IPS DF 19.7 (cell line): ENCODE measurements around the gene TMEM255B.

Experiments used
- DNase-seq: peaks from one replicate; pipeline ENCODE4 v3.0.0-alpha.2; 2013; ENCODE audit warnings: low read depth, low spot score

TMEM255B gene

DNA sequence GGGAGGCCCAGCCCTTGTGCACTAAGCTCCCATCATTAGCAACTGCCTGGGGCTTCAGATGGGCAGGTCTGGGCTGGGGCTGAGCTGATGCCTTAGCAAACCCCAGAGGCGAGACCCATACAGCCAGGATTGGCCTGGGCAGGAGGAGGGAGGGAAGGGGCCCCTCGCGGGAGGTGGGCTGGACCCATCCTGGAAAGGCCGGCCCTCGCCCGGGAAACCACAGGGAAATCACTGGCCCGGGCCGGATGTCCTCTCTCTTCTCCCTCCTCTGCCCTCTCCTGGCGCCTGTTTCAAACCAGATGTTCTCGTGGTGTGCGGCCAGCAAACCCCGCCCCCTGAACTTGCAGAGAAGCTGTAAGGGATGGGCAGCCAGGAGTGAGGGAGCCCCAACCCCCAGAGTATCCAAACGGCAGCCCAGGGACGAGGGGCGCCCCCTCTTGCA is 43.1 kb downstream of the TMEM255B start:
- peak; percentile 9 for DNase-seq

DNA sequence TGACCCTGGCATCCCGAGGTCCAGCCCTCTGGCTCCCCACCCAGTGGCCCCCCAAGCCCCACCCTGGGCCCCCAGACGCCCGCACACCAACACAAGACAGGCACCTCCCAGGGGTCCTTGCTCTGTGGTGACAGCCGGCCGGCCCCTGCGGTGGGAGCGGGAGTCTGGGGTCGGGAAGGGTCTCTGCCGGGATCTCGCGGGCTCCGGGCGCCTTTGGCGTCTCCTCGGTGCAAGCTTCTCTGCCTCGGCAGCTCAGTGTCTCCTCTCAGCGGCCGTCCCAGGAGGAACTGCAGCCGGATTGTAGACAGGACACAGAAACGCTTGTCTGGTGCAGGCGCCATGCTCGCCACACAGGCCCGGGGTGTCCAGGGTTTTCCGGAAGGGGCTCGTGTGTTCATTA is 43.7 kb downstream of the TMEM255B start:
- no peak for DNase-seq

DNA sequence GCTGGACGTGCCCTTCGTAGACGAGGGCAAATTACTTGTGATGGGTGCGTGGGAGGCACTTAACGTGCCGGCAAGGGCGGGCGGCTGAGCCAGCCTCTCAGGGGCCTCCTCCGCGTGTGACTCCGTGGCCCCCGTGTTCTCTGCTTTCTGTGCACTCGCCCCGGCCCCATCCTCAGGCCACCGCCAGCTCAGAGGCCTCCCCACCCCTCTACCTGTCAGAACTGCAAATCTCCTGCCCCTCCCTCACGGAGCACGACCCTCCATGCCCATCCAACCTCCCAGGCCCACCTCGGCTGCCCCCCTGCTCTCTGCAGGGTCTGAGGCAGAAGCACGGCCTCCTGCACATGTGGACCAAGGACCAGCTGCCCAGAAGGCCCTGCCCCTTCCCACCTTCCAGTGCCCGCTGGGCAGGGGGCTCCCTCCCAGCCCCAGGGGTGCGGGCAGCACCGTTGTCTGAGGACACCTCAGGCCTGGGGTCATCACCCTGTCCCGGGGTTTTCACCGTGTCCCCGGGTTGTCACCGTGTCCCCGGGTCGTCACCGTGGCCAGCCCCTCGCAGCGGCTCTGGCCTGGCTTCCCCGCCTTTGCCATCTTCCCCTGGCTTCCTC is 44.5 kb downstream of the TMEM255B start:
- no peak for DNase-seq

DNA sequence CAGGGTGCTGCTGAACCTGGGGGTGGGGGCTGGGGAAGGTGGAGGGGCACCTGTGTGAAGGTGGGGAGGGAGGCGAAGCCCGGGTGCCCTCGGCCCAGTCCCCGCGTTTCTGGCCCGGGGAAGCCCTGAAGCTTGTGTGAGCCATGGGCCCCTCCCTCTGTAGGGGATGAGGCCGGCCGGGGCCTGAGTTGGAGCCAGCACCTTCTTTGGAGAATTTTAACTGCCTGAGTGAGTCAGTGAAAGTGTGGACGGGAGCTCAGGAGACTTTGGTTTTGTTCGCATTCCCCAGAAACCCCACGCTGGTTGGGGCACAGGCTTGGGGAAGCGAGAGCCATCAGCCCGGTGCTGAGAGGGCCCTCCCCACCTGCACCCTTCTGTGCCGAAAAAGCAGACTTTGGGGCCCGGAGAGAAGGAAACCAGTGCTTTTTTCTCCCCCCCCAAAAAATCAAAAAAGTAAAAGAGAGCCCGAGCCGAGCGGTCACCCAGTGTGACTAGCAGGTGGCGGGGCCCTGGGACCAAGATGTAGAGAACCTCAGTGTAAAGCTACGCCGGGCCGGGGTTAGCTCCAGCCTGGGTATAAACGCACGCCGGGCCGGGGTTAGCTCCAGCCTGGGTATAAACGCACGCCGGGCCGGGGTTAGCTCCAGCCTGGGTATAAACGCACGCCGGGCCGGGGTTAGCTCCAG is 45.1 kb downstream of the TMEM255B start:
- no peak for DNase-seq

DNA sequence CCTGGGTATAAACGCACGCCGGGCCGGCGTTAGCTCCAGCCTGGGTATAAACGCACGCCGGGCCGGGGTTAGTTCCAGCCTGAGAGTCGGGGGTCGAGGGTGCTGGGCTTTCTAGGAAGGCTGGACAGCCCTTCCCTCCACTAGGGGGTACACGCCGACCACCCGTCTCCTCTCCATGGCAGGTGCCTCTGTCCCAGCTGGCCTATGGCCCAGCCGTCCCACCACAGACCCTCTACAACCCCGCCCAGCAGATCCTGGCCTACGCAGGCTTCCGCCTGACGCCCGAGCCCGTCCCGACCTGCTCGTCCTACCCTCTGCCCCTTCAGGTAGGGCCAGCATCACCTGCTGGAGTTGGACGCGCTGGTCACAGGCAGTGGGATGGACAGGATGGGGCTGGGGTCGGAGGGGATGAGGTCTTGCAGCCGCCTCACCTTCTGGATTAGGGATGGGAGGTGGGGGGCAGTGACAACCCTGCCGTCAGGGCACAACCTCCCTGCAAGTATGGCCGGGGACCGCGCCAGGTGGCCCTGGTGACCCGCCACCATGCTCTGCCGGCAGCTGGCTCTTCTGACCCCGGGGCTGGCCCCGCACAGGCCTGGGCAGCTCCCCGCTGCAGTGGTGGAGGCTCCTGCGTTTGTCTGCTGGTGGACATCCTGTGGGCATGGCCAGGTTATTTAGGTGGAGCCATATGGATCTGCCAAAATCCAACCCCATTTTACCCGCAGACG is 45.8 kb downstream of the TMEM255B start:
- DNase-seq: no peak

DNA sequence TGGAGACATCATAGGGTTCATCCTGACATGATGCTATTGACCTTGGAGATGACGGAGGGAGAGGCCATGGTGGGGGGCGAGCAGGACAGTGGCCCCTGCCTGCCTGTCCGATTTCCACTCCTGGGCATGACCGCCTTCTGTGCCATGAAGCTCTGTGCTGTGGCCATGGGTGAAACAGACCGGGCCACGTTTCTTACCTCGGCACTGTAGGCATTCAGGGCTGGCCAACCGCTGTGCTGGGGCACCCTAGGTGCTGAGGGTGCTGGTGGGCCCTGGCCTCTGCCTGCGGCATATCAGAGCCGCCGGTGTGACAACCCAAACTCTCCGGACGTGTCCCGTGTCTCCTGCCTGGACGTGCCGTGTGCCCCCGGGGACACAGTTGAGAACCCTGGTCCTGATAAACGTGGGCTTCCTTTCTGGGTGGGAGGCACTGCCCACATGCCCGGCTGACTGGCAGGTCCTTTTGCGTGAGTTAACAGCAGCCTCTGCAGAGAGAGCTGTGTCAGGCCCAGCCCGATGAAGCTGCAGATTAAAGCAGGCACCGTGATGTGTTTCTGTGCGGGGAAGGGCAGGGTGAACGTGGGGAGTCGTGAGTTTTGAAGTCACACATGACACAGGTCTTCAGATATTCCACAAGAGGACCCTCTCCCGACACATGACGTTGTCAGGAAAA is 46.5 kb downstream of the TMEM255B start:
- no peak for DNase-seq

DNA sequence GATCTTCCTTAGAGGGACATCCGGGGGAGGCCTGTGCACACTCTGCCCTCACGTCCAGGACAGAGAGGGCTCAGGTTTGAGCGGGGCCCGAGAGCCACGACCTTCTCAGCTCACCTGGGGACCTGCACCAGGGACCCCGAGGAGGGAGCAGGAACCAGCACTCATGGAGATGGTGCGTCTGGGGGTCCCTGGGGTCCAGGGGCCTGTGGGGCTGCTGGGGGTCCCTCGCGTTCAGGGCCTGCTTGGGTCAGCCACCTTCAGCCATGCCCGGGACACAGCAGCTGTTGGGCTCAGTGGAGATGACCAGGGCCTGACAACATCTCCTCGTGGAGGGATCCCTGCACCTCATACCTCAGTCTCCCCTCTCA is 47.1 kb downstream of the TMEM255B start:
- no peak for DNase-seq

DNA sequence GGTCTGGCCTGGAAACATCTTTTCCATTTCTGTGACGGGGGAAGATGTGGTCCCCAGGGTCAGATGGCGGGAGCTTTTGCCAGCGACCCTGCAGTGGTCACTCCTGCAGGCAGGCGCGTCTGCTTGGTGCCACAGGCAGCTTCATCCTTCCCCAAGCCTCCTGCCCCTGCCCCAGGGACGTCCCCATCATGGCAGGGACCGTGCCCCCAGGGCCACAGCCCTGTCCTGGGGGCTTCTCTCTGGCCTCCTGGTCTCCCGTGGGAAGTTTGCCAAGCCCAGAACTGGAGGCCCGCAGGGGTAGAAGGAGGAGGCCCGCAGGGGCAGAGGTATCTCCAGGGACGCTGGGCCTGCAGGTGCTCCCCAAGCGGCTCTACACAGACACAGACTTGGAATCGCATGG is 47.5 kb downstream of the TMEM255B start:
- no peak for DNase-seq

DNA sequence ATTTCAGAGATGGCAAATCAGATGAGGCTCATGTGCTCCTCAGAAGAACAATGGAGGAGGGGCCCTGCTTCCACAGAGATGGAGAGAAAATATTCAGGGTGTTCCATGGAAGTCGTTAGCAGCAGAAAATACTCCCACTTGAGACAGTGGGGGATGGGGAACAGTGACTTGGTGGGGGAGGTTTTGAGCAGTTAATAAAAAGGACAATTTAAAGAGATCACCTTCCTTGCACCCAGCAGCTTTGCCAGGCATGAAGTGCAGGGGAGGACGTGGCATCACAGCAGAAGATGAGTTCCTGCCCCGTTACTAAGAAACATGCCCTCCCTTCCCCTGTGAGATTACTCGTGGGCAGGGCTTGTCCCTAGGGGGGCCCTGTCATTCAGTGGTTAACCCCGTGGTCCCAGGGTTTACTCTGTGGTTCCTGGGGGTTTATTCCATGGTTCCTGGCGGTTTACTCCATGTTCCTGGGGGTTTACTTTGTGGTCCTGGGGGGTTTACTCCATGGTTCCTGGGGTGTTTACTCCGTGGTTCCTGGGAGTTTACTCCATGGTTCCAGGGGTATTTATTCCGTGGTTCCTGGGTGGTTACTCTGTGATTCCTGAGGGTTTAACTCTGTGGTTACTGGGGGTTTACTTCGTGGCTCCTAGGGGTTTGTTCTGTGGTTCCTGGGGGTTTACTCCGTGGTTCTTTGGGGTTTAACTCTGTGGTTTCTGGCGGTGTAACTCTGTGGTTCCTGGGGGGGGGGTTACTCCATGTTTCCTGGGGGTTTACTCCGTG is 49.2 kb downstream of the TMEM255B start:
- no peak for DNase-seq

DNA sequence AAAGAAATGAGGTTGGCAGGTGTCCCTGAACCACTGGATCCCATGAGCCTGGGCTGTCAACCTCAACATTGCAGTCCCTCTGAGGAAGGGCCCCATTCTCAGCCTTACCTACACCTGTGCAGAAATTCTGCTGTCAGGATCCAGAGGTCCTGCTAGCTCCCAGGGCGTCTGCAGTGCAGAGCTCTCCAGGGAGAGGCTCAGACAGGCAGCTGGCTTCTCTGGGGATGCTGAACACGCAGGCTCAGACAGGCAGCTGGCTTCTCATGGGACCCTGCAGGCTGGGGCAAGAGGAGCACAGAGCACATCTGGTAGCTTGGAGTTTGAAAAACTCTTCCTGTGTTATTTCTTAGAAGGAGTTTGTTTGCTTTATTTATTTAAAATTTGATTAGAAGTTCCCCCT is 50.9 kb downstream of the TMEM255B start:
- DNase-seq: no peak

DNA sequence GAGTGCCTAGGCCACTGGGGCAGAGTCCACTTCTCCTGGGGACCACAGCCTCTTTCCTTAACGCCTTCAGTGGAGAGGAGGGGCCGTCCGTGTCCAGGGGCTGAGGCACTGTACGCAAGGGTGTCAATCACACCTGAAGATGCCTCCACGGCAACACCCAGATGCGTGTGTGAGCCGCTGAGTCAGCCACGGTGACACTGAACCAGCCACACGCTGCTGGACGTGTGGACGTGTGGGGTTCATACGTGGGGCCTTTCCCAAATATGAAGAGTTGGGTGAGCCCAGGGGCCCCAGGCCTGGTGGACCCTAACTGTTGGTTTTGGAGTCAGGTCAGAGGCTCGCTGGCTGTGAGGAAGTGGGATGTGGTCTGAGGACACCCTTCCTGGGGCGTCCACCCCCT is 51.6 kb downstream of the TMEM255B start:
- DNase-seq: no peak

DNA sequence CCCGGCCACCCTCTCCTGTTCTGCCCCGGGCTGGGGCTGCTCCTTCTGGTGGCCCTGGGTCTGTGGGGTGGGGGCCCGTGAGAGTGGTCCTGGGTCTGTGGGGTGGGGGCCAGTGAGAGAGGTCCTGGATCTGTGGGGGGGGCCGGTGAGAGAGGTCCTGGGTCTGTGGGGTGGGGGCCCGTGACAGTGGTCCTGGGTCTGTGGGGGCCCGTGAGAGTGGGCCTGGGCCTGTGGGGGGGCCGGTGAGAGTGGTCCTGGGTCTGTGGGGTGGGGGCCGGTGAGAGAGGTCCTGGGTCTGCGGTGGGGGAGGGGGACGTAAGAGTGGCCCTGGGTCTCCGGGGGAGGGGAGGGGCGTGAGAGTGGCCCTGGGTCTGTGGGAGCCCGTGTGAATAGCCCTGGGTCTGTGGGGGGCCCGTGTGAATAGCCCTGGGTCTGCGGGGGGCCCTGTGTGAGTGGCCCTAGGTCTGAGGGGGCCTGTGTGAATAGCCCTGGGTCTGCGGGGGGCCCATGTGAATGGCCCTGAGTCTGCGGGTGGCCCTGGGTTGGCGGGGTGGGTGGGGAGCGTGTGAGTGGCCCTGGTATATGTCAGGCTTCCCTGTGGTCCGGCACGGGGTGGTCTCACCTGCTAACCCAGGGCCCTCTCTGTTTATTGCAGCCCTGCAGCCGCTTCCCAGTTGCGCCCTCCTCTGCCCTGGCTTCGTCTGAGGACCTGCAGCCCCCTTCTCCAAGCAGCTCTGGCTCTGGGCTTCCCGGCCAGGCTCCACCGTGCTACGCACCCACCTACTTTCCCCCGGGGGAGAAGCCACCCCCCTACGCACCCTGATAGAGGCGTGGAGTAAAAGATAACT is 52.3 kb downstream of the TMEM255B start:
- no peak for DNase-seq

DNA sequence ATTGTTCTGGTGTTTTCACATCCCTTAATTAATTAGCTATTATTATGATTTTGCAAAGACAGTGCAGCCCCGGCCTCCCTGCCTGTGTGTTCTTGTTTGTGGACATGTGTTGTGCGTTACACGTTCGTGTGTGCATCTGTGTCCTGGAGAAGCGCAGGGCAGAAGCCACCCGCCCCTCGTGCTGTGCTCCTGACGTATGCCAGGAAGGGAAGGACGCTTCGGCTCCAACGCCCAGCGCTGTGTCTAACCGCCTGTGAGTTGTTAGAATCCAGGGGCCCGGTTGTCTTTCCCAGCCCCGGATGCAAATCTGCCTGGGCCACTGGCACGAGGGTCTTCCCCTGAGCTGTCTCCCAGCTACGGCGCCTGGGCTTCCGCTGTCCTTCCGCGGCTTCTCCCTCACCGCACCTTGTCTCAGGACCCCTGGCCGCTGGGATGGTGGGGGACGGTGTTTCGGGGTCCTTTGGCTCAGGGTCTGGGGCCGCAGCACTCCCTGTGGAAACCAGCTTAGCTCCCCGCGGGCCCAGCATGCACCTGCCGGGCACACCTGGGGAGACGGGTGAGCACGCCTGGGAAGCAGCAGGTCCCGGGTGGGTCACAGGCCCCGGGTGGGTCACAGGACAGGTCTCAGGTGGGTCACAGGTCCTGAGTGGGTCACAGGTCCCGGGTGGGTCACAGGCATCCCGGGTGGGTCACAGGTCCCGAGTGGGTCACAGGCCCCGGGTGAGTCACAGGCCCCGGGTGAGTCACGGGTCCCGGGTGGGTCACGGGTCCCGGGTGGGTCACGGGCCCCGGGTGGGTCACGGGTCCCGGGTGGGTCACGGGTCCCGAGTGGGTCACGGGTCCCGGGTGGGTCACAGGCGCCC is 53.4 kb downstream of the TMEM255B start:
- DNase-seq: no peak

DNA sequence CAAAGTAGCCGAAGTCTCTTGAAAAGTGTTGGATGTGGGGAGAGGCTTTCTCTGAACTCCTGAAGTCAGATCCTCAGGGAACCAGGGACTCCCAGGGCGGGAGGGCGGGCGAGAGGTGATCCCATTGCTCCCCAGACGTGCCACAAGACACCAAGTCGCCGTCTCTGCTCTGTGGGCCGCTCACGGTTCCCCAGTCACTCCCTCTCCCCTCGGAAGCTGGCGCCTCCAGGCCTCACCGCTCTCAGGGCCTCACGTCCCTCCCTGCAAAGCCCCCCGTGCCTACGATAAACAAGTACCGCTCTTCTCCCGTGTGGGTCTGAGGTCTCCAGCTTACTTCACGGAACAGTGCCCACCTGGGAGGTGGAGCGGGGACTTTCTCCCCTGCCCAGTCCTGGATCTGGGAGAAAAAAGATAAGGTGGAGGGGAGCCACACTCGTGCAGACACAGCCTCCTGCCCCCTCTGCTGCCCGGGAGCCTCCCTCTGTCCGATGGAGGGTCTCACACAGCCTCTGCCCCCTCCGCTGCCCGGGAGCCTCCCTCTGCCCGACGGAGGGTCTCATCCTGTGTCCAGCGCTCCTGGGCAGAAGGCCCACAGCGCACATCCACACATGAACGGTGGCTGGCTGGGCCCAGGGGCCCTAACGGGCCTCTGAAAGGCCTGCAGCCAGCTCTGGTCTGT is 54.2 kb downstream of the TMEM255B start:
- DNase-seq: no peak

DNA sequence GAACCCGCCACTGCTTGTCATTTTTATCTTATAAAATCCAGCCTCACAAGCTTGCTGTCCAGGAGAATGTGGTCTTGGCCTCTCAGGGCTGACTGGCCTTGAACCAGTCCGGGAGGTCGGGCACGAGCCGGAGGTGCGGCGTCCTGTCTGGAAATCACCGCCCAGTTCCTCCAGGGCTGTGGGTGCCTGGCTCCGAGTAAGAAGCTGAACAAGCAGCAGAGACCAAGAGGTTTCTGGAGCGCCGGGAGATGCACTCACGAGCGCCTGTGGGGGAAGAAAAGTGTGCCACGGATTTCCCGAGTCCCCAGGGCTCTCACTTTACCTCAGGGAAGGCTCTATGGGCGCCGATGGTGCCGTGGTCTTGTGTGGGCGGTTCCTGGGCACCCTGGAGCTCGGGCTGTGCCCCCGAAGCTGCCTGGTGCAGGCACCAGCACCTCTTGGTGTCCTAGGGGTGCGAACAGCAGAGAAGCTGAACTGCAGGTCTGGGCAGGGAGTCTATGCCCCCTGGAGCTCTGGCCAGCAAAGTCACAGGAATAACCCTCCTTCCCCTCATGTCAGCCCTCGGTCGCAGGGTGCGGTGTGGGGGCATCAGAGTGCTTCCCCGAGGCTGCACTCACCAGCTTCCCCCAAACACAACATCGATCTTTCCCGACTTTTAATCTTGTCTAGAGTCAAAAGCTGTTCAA is 54.9 kb downstream of the TMEM255B start:
- no peak for DNase-seq

DNA sequence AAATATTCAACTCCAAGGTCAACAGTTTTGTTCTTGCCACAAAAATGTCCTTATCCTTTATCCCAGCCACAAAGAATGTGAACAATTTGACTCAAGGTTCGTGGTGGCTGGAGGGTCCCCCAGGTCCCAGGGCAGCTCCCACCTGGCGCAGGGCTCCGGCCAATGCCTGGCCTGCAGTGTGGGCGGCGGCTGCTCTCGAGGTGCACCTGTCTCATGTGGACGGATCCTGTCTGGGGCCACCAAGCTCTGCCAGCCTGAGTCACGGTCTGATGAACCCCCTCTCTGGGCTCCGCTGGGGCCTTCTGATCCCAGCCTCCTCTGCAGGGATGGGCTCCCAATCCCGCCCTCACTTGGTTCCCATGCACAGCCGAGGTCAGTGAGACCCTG is 55.4 kb downstream of the TMEM255B start:
- DNase-seq: no peak

DNA sequence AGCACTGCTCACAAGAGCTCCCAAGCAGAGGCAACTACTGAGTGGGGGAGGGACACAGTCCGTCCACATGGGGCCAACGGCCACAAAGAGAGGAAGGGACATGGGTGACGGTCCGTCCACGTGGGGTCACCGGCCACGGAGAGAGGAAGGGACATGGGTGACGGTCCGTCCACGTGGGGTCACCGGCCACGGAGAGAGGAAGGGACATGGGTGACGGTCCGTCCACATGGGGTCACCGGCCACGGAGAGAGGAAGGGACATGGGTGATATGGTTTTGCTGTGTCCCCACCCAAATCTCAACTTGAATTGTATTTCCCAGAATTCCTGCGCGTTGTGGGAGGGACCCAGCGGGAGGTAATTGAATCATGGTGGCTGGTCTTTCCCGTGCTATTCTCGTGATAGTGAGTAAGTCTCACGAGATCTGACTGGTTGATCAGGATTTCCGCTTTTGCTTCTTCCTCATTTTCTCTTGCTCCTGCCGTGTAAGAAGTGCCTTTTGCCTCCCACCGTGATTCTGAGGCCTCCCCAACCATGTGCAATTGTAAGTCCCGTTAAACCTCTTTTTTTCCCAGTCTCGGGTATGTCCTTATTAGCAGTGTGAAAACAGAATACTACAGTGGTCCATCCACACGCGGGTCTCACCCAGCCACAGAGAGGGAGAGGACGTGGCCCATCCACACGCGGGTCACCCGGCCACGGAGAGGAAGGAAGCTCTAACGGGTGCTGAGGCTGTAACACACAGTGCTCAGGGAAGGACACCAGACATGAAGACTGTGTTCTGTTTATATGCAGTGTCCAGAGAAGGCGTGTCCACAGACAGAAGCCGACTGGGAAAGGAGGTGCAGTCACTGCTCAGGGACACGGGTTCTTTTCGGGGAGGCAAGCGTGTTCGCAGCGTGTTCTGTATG is 56.4 kb downstream of the TMEM255B start:
- no peak for DNase-seq
